Measurements from ENCODE around the gene PAK4.

- TF ChIP-seq YY1 (IDR thresholded peaks at IDR 0.05; ENCODE audit: extremely low read depth, insufficient replicate concordance, low read depth, low read length) (no peak), CTCF (IDR thresholded peaks at IDR 0.05 in 2 of 3, conservative IDR thresholded peaks at IDR 0.05 in 1 of 3; ENCODE audit: borderline replicate concordance in 1 of 3, insufficient read depth in 1 of 3, low read depth in 2 of 3, low read length in 2 of 3) (no peak), POLR2AphosphoS5 (IDR thresholded peaks at IDR 0.05; ENCODE audit: low read depth, low read length) (no peak), EZH2phosphoT487 (IDR thresholded peaks at IDR 0.05; ENCODE audit: borderline replicate concordance) (no peak), EZH2 (IDR thresholded peaks at IDR 0.05) (no peak), SRF (IDR thresholded peaks at IDR 0.05; ENCODE audit: low read depth) (no peak), REST (IDR thresholded peaks at IDR 0.05; ENCODE audit: low read depth) (no peak), TCF7L2 (IDR thresholded peaks at IDR 0.05; ENCODE audit: borderline replicate concordance, extremely low read depth, insufficient read depth, insufficient read length) (no peak), POLR2A (IDR thresholded peaks at IDR 0.05; ENCODE audit: borderline replicate concordance, extremely low read depth, insufficient read depth, insufficient read length) (no peak)
Measured at GRCh38 chr19:39166571-39167391, 41.2 kb downstream of the PAK4 start.
